ENCODE results near the gene SUFU. TPM values are rescaled to one million over a fixed set of nuclear protein-coding genes. Genes with fewer than 3 reads are reported as not detected.
A peak's percentile ranks its signal among the peaks of the same experiment; 100 is the strongest.

The SUFU gene
- total and polyA plus RNA-seq, 2 of the 13 experiments (the other 11 are each of a cell fraction or from before 2014, with no cell fraction given), result 2.9 to 5.5 TPM

- TF ChIP-seq, protein P1, sequence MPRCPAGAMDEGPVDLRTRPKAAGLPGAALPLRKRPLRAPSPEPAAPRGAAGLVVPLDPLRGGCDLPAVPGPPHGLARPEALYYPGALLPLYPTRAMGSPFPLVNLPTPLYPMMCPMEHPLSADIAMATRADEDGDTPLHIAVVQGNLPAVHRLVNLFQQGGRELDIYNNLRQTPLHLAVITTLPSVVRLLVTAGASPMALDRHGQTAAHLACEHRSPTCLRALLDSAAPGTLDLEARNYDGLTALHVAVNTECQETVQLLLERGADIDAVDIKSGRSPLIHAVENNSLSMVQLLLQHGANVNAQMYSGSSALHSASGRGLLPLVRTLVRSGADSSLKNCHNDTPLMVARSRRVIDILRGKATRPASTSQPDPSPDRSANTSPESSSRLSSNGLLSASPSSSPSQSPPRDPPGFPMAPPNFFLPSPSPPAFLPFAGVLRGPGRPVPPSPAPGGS (CRISPR knock-in tag; IDR thresholded peaks at IDR 0.05), result no peak
- TF ChIP-seq HOXA3 (CRISPR knock-in tag; IDR thresholded peaks at IDR 0.05) (no peak), ZBTB20 (CRISPR knock-in tag; IDR thresholded peaks at IDR 0.05; ENCODE audit: borderline replicate concordance, low read depth) (no peak), ZMYM2 (CRISPR knock-in tag; IDR thresholded peaks at IDR 0.05) (no peak), ZNF530 (CRISPR knock-in tag; IDR thresholded peaks at IDR 0.05; ENCODE audit: low read depth) (no peak), HOXA5 (CRISPR knock-in tag; IDR thresholded peaks at IDR 0.05) (0 out of 2 replicates have a peak, but pooled peaks have one; percentile 49), CHD2 (IDR thresholded peaks at IDR 0.05; ENCODE audit: low read depth, low read length) (no peak), ZNF280B (CRISPR knock-in tag; IDR thresholded peaks at IDR 0.05; ENCODE audit: borderline replicate concordance) (no peak), ELK4 (CRISPR knock-in tag; IDR thresholded peaks at IDR 0.05; ENCODE audit: borderline replicate concordance) (no peak), ZFP36L2 (CRISPR knock-in tag; IDR thresholded peaks at IDR 0.05) (no peak), NBN (conservative IDR thresholded peaks at IDR 0.05) (no peak), HHEX (CRISPR knock-in tag; IDR thresholded peaks at IDR 0.05) (no peak), SAFB2 (CRISPR knock-in tag; IDR thresholded peaks at IDR 0.05; ENCODE audit: borderline replicate concordance, low read depth) (no peak), MAX (IDR thresholded peaks at IDR 0.05) (no peak), TBX3 (IDR thresholded peaks at IDR 0.05; ENCODE audit: borderline replicate concordance) (peak; percentile 76; the same call in 1 of the 2 replicates), TCF7 (IDR thresholded peaks at IDR 0.05; ENCODE audit: low read depth) (no peak)
- TF ChIP-seq, protein P2, sequence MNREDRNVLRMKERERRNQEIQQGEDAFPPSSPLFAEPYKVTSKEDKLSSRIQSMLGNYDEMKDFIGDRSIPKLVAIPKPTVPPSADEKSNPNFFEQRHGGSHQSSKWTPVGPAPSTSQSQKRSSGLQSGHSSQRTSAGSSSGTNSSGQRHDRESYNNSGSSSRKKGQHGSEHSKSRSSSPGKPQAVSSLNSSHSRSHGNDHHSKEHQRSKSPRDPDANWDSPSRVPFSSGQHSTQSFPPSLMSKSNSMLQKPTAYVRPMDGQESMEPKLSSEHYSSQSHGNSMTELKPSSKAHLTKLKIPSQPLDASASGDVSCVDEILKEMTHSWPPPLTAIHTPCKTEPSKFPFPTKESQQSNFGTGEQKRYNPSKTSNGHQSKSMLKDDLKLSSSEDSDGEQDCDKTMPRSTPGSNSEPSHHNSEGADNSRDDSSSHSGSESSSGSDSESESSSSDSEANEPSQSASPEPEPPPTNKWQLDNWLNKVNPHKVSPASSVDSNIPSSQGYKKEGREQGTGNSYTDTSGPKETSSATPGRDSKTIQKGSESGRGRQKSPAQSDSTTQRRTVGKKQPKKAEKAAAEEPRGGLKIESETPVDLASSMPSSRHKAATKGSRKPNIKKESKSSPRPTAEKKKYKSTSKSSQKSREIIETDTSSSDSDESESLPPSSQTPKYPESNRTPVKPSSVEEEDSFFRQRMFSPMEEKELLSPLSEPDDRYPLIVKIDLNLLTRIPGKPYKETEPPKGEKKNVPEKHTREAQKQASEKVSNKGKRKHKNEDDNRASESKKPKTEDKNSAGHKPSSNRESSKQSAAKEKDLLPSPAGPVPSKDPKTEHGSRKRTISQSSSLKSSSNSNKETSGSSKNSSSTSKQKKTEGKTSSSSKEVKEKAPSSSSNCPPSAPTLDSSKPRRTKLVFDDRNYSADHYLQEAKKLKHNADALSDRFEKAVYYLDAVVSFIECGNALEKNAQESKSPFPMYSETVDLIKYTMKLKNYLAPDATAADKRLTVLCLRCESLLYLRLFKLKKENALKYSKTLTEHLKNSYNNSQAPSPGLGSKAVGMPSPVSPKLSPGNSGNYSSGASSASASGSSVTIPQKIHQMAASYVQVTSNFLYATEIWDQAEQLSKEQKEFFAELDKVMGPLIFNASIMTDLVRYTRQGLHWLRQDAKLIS (CRISPR knock-in tag; IDR thresholded peaks at IDR 0.05), result no peak
- TF ChIP-seq, protein P3, sequence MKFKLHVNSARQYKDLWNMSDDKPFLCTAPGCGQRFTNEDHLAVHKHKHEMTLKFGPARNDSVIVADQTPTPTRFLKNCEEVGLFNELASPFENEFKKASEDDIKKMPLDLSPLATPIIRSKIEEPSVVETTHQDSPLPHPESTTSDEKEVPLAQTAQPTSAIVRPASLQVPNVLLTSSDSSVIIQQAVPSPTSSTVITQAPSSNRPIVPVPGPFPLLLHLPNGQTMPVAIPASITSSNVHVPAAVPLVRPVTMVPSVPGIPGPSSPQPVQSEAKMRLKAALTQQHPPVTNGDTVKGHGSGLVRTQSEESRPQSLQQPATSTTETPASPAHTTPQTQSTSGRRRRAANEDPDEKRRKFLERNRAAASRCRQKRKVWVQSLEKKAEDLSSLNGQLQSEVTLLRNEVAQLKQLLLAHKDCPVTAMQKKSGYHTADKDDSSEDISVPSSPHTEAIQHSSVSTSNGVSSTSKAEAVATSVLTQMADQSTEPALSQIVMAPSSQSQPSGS (CRISPR knock-in tag; IDR thresholded peaks at IDR 0.05), result peak; percentile 51; the same call in 1 of the 2 replicates
- TF ChIP-seq, protein P4, sequence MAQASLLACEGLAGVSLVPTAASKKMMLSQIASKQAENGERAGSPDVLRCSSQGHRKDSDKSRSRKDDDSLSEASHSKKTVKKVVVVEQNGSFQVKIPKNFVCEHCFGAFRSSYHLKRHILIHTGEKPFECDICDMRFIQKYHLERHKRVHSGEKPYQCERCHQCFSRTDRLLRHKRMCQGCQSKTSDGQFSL (CRISPR knock-in tag; IDR thresholded peaks at IDR 0.05), result peak; percentile 19; the same call in 1 of the 2 replicates
These were observed at the start of gene SUFU (continued) for GRCh38 chr10:102503264-102504178.

Data from HepG2 (cell line).